ENCODE results near the gene USP5. TPM values are rescaled to one million over a fixed set of nuclear protein-coding genes. Genes with fewer than 3 reads are reported as not detected.

USP5 gene
- total RNA-seq, 2 experiments from 2014 or later = 31.8 to 33.4 TPM

DNA sequence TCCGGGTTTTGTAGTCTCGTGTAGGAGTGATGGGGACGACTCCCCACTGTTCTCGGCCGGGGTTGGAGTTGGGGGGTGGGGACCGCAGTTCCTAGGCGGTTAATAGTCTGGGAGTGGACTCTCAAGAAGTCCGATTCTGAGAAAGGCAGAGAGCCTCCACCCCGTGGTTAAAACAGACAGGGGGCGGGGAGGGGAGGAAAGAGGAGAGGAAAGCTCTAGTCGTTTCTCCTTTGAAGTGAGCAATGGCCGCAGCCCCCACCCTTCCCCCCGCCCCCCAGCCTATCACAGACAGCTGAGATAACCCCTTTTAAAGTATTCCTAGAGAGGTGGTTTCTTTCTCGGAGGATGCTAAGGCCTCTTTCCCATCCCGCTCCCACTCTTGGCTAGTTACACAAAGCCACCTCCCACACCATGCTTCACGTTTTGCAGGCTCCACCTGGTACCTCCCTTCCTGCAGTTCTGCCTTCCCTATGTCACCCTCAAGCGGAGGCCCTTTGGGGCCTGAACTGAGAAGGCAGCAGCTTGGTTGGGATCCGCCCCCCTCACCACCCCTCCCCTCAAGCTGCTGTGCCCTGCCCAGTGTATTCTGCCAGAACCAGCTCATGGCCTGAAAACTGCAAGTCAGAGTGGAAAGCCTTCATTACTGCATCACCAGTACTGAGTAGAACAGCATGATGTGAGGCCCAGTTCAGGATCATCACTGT is 853 bp downstream of the USP5 start:
- intact Hi-C loops (cut with DNase I, micrococcal nuclease) = loop anchor here (1.0 to 5.0 kb wide), 7 partner anchors 14 to 191 kb away; partner anchors contain the start of genes EMG1 (in 2 of the 2), PHB2 (in 2 of the 2), ING4 (in 1 of the 2) and PTPN6 (in 1 of the 2)
- Mint-ChIP-seq H3K27me3 (no peaks in the 10 kb centered on the region), H3K4me3 (peak overlapping the region; percentile 91), H3K9me3 (no peaks in the 10 kb centered on the region), H3K36me3 (ENCODE audit: low read depth) (peaks cover 43% of the 10 kb centered on the region), H3K27ac (peak overlapping the region; percentile 87), H3K4me1 (ENCODE audit: low read depth) (peaks cover 36% of the 10 kb centered on the region)
- H3K27me3 ChIP-seq (ENCODE audit: control insufficient read depth in 1 of 2, insufficient read depth in 2 of 2, low read length in 2 of 2) = no peaks in the 10 kb centered on the region
- H3K27ac ChIP-seq (ENCODE audit: low read depth in 1 of 2, low read length in 2 of 2) = peak overlapping the region; percentile 26 to 46
- CTCF ChIA-PET = interaction anchor here (1.1 to 5.1 kb wide), 11 partner anchors 15 to 260 kb away, joined by 3 to 46 read pairs (median 7); partner anchors contain the start of genes C12orf57, MLF2, RNU7-1 and SPSB2
- H3K36me3 ChIP-seq (ENCODE audit: insufficient read depth, low read length) = peaks cover 32% of the 10 kb centered on the region
- DNase-seq (peak in 13 of 14 experiments; percentile 38 to 84 (median 57)), ATAC-seq (ENCODE audit: poor library complexity) (no peak)
- no peaks in the 10 kb centered on the region for H3K9me3 ChIP-seq (ENCODE audit: control insufficient read depth in 1 of 2, insufficient read depth in 1 of 2, low read length in 2 of 2)
- H3K4me1 ChIP-seq (ENCODE audit: insufficient read depth, low read length) = peaks cover 42% of the 10 kb centered on the region
- peak overlapping the region; percentile 73 for H3K4me3 ChIP-seq (ENCODE audit: low read length)
- TF ChIP-seq, protein P1, sequence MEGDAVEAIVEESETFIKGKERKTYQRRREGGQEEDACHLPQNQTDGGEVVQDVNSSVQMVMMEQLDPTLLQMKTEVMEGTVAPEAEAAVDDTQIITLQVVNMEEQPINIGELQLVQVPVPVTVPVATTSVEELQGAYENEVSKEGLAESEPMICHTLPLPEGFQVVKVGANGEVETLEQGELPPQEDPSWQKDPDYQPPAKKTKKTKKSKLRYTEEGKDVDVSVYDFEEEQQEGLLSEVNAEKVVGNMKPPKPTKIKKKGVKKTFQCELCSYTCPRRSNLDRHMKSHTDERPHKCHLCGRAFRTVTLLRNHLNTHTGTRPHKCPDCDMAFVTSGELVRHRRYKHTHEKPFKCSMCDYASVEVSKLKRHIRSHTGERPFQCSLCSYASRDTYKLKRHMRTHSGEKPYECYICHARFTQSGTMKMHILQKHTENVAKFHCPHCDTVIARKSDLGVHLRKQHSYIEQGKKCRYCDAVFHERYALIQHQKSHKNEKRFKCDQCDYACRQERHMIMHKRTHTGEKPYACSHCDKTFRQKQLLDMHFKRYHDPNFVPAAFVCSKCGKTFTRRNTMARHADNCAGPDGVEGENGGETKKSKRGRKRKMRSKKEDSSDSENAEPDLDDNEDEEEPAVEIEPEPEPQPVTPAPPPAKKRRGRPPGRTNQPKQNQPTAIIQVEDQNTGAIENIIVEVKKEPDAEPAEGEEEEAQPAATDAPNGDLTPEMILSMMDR (IDR thresholded peaks at IDR 0.05) = no peak
- POLR2A ChIA-PET = interaction anchor here (0.6 to 6.6 kb wide), 32 partner anchors 7 to 382 kb away, joined by 3 to 106 read pairs (median 6); partner anchors contain the start of genes C12orf57, CD4, COPS7A and ENO2

DNA sequence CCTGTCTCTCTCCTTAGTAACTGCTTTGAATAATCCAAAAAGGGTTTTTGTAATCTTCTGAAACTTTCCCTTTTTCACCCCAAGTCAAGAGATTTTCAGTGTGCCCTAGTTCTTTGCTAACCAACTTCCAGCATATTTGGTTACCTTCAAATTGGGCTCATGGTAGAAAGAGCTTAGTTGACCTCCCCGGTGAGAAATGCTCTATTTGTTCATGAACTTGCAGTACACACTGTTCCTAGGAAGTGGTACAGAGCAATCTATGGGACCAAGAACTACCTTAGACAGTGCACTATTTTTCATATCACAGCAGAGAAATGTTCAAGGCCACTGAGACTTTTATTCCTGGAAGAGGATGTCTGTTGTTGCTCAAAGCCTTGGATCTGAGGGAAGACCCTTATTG is 1.7 kb downstream of the USP5 start:
- H3K36me3 ChIP-seq (ENCODE audit: insufficient read depth, low read length) = peaks cover 41% of the 10 kb centered on the region
- H3K27ac ChIP-seq (ENCODE audit: low read depth in 1 of 2, low read length in 2 of 2) = peak overlapping the region; percentile 26 to 46
- peaks cover 42% of the 10 kb centered on the region for H3K4me1 ChIP-seq (ENCODE audit: insufficient read depth, low read length)
- no peaks in the 10 kb centered on the region for H3K27me3 ChIP-seq (ENCODE audit: control insufficient read depth in 1 of 2, insufficient read depth in 2 of 2, low read length in 2 of 2)
- ChIA-PET POLR2A (interaction anchor here (0.9 to 6.6 kb wide), 10 partner anchors 13 to 164 kb away, joined by 3 to 106 read pairs (median 32); partner anchors contain the start of genes C12orf57, COPS7A, GNB3 and MLF2), CTCF (interaction anchor here (1.2 to 5.1 kb wide), 5 partner anchors 14 to 100 kb away, joined by 3 to 46 read pairs (median 33); partner anchors contain the start of genes C12orf57, RNU7-1, SPSB2 and TPI1)
- no peaks in the 10 kb centered on the region for H3K27me3 Mint-ChIP-seq
- ATAC-seq (ENCODE audit: poor library complexity) (no peak), DNase-seq (no peak)
- peak overlapping the region; percentile 87 for H3K27ac Mint-ChIP-seq
- H3K36me3 Mint-ChIP-seq (ENCODE audit: low read depth) = peaks cover 48% of the 10 kb centered on the region
- H3K4me3 ChIP-seq (ENCODE audit: low read length) = peak overlapping the region; percentile 73
- TF ChIP-seq, protein P1 (IDR thresholded peaks at IDR 0.05) = no peak
- no peaks in the 10 kb centered on the region for H3K9me3 ChIP-seq (ENCODE audit: control insufficient read depth in 1 of 2, insufficient read depth in 1 of 2, low read length in 2 of 2)
- intact Hi-C loops (cut with DNase I, micrococcal nuclease) = loop anchor here (2.0 to 5.0 kb wide), 5 partner anchors 13 to 191 kb away; partner anchors contain the start of genes EMG1 (in 2 of the 2), PHB2 (in 2 of the 2), ING4 (in 1 of the 2) and PTPN6 (in 1 of the 2)
- peak overlapping the region; percentile 91 for H3K4me3 Mint-ChIP-seq
- H3K9me3 Mint-ChIP-seq = no peaks in the 10 kb centered on the region
- peaks cover 40% of the 10 kb centered on the region for H3K4me1 Mint-ChIP-seq (ENCODE audit: low read depth)

DNA sequence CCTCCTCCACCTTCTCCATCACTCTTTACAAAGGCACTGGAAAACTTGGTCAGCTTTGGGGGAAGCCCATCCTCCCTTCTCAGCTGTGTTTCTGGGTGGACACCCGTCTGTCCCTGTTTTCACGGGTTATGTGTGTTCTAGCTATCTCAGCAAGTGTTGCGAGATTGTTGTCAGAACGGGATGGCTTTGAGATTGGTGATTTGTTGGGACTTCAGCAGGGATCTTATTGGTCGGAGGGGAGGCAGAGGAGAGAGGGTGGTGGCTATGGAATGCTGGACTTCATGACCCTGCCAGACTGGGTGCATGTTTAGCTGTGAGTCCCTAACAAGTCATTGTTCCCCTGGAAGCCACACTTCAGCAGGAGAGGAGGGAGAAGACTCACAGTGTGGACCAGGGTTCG is 2.1 kb downstream of the USP5 start:
- Mint-ChIP-seq H3K27me3 (no peaks in the 10 kb centered on the region), H3K4me1 (ENCODE audit: low read depth) (peaks cover 40% of the 10 kb centered on the region), H3K36me3 (ENCODE audit: low read depth) (peaks cover 52% of the 10 kb centered on the region), H3K4me3 (no peak overlapping the region), H3K9me3 (no peaks in the 10 kb centered on the region), H3K27ac (peak overlapping the region; percentile 87)
- TF ChIP-seq, protein P1 (IDR thresholded peaks at IDR 0.05) = no peak
- H3K4me3 ChIP-seq (ENCODE audit: low read length) = no peak overlapping the region
- peak in 1 of 14 experiments; percentile 19 for DNase-seq
- no peaks in the 10 kb centered on the region for H3K9me3 ChIP-seq (ENCODE audit: control insufficient read depth in 1 of 2, insufficient read depth in 1 of 2, low read length in 2 of 2)
- intact Hi-C loops (cut with DNase I, micrococcal nuclease) = loop anchor here (5.0 kb wide), 4 partner anchors 38 to 192 kb away; partner anchors contain the start of genes EMG1 (in 2 of the 2), PHB2 (in 2 of the 2), ING4 (in 1 of the 2) and PTPN6 (in 1 of the 2)
- no peak for ATAC-seq (ENCODE audit: poor library complexity)
- ChIA-PET POLR2A (interaction anchor here (0.5 to 6.6 kb wide), 4 partner anchors 13 to 101 kb away, joined by 3 to 106 read pairs (median 72); partner anchors contain the start of genes C12orf57, MLF2, RNU7-1 and SPSB2), CTCF (interaction anchor here (3.5 to 5.1 kb wide), 3 partner anchors 14 to 37 kb away, joined by 33 to 46 read pairs (median 41); partner anchors contain the start of genes SPSB2 and TPI1)
- H3K27ac ChIP-seq (ENCODE audit: low read depth in 1 of 2, low read length in 2 of 2) = peak overlapping the region; percentile 26 to 46
- H3K27me3 ChIP-seq (ENCODE audit: control insufficient read depth in 1 of 2, insufficient read depth in 2 of 2, low read length in 2 of 2) = no peaks in the 10 kb centered on the region
- peaks cover 42% of the 10 kb centered on the region for H3K4me1 ChIP-seq (ENCODE audit: insufficient read depth, low read length)
- peaks cover 45% of the 10 kb centered on the region for H3K36me3 ChIP-seq (ENCODE audit: insufficient read depth, low read length)
